Left colon (tissue), 2 donors: Measurements from ENCODE around the gene PGC. TPM values are rescaled to one million over a fixed set of nuclear protein-coding genes. Genes with fewer than 3 reads are reported as not detected.

Experiments
- ATAC-seq: fragments of 200-7000 bp; cut with Tn5 transposase; one replicate; pipeline ENCODE4 v1.9.1; 2020; ENCODE audit warnings: mild to moderate bottlenecking, moderate library complexity
- DNase-seq, 2 donors: peaks; one replicate each; pipeline ENCODE4 v3.0.0-alpha.2; 2020
- intact Hi-C, 2 donors: fragments of 100-400 bp; cut with DNase I in 1 of 2; cut with micrococcal nuclease in 1 of 2; formaldehyde crosslinking; loops; one replicate each; pipeline versions ENCODE4 v1.11.2 to v1.14.0; 2022; cut with DNase I, micrococcal nuclease
- total RNA-seq, 2 donors: library from RNA; stranded (reverse); fragmentation: NEBNext Ultra II Directional; extraction: Animal tissue kit (Norgen Biotek cat#: 25700); gene quantifications; one replicate each; pipeline ENCODE4 v1.2.1, GENCODE V29; 2021
- donor health status: DM: no; HTN: no; CAD: no.
- donor health status: DM: yes; HTN: yes; CAD: no.

PGC gene
- total RNA-seq, 2 donors from 2014 or later, result not detected

DNA sequence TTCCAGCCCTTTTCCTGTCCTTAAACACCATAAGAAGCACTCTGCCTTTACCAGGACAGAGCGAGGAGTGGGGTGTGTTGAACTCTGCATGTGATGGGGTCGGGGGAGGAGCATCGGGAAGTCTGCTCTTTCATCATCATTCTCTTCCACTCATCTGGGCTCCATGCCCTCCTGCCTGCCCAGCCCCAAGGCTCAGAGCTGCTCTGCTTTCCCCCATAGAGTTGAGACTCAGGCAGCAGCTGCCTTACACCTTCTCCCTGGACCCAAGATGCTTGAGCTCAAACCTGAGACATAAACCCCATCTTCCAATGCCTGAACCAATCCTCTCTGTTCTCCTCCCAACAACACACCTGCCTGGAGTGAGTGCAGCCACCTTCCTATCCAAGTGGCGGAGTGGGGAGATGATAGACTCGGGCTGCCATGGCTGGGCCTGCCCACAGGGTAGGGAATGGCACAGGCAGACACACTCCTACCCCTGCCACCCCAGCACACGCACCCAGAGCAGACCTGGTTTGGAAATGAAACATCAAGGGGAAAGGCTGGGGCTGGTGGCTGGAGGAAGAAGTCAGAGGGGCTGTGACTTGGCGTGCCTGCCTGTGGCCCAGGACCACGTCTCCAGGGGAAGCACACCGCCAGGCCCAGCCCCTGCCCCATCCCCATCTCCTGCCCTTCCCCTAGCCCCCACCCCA is 40.2 kb downstream of the PGC start:
- ATAC-seq (no peak), DNase-seq (no peak)
- intact Hi-C loops, result no loop called here

GRCh38 chr6:41705996-41706835 is 41.0 kb downstream of the PGC start:
- intact Hi-C loops, result no loop called here
- peak; percentile 74 for ATAC-seq

DNA sequence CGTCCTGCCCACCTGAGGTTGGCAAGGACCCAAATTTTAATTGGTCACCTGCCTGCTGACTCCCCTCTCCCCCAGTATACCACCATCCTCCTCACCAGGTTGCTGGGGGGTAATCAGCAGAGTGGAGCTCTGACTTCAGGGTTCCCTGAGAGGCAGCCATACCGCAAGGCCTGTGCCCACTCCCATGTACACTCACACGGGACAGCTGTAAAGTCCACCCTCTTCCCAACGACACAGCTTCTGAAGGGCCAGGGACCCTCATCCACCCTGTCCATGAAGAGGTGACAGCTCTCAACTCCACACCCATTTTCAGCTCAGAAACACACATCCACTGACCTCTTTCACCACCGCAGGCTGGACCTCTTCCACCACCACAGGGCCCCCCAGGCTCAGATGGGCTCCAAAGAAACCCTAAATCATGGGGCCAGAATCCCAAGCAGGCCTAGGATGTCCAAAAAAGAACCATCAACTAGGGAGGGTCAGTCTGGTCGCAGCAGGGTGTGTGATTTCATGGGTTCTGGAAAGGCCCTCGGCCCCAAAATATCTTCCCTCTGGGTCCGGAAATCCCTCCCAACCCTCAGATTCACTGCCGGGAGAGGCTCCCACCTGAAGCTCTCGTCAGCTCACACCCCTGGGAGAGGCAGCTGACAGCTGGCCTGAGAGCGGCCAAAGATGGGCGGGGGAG is 41.7 kb downstream of the PGC start:
- intact Hi-C loops, result no loop called here
- ATAC-seq (peak; percentile 7), DNase-seq (no peak)

More at GRCh38 chr6:41705996-41706835, 41.0 kb downstream of the PGC start:
- DNase-seq, result peak; percentile 82 to 84

- intact Hi-C loops, result no loop called here
- DNase-seq, result peak; percentile 36 to 64
- ATAC-seq, result peak; percentile 82
Measured at GRCh38 chr6:41704656-41705310, 42.4 kb downstream of the PGC start.

DNA sequence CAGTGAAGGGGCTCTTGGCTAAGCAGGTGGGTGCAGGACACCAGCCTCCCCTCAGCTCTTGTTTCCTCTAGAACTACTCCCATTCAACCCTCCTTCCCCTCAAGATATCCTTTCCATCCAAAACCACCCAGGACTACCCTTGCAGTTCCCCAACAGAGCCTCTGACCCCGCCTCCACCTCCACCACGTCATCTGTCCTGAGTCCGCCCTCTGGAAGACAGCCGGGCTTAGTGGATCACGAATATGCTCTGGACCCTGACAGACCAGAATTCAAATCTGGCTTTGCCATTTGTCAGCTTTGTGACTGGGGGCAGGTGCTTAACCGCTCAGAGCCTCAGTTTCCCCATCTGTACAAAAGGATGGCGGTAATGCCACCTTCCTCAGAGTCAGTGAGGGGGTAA is 43.2 kb downstream of the PGC start:
- ATAC-seq (no peak), DNase-seq (no peak)
- intact Hi-C loops, result no loop called here

- intact Hi-C loops, result no loop called here
- ATAC-seq (no peak), DNase-seq (no peak)
Measured at GRCh38 chr6:41702771-41703494, 44.3 kb downstream of the PGC start.

DNA sequence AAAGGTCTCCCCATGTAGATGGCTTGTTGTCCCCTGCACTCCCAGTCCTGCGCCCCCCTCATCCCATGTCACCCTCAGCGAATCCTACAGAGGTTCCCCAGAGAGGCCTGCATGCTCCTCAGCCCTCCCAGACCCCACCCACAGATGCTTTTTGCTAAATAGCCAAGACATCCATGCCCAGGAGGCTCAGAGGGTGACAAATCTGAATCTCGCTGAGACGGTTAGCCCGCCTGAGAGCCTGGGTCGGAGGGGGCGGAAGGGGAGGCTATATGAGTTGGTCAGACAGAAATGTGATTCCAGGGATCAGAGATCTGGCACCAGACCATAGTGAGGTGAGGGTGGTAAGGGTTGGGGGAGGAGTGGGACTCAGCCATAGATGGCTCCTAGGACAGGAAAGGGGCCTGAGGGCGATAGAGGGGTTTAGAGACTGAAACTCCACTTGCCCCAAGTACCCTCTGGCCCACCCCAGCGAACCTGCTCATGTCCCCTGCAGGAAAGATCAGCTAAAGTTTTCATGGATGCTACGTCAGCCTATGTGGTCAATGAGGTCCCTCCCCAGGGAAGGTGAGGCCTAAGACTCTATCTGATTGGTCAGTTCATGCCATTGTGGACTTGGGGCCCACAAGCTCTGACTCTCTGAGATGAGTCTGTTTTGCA is 45.0 kb downstream of the PGC start:
- ATAC-seq, result no peak
- intact Hi-C loops, result no loop called here
- DNase-seq, result no peak

DNA sequence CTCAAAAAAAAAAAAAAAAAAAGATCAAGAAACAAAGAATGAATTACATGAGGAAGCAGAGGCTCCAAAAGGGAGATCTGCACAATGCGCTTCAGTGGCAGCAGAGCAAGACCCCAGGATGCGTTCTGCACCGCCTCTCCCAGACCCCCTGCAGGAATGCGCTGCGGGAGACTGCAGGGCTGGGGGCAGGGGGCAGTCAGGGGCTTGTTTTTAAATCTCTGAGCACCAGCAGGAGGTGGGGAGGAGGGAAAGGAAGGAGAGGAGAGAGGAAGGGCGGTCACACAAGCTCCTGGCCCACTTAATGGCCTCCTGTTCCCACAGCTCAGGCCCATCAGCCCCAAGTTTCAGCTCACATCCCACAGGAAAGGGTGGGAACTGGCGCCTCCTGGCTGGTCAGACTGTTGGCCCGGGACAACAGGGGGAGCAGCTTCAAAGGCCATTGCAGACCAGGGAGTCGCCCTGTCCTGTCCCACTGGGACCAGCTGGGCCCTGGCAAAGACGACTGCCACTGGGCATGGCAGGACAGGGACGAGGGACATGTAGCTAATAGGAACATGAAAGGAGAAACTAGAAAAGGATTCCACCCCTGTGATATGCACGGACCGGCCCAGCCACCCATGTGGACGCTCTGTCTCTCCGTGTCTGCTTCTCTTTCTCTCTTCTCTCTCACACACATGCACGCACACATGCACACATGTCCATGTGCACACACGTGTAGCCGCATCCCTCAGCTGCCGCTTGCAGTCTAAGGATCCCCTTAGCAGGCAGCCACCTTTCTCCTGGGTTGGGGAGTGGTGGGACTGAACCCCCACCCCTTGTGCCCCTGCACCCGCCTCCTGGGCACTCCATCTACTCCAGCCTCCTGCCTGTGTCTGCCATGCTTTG is 46.5 kb downstream of the PGC start:
- DNase-seq, result no peak
- ATAC-seq, result no peak
- intact Hi-C loops, result no loop called here

DNA sequence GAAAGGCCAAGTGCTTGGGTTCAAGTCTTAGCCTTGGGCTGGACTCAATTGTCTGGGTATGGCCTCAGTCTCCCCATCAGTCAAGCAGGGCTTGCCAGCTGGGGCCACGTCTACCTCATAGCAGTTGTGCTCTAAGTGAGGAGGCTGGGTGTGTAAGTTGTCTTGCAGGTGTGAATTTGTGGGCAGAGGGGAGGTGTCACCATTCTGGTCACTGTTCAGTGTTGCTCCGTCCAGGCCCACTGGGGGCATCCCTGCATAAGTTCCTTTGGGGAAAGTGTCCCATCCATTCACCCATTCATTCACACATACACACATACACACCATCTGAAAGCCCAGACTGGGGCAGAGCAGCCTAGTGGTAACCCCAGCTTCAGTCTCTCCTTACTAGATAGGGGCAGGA is 48.1 kb downstream of the PGC start:
- intact Hi-C loops, result no loop called here
- DNase-seq, result no peak
- no peak for ATAC-seq

- intact Hi-C loops, result no loop called here
- no peak for ATAC-seq
- DNase-seq, result no peak
Measured at GRCh38 chr6:41697861-41698781, 49.1 kb downstream of the PGC start.

DNA sequence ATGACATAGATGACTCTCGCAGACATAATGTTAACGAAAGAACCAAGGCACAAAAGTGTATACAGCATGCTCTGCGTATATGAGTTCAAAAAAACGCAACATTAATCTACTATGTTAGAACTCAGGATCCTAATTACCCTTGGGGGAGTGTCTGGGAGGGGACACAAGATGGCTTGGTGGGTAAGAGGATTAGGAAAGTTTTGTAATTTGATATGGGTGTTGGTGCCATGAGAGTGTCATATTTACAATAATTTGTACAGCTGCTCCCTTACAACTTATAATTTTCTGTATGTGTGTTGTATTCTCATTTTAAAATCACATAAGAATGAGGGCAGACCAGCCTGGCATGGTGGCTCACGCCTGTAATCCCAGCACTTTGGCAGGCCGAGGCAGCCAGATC is 50.4 kb downstream of the PGC start:
- no peak for ATAC-seq
- no peak for DNase-seq
- intact Hi-C loops, result no loop called here

- intact Hi-C loops, result no loop called here
- DNase-seq, result no peak
- ATAC-seq, result no peak
Measured at GRCh38 chr6:41695825-41696224, 51.4 kb downstream of the PGC start.

- ATAC-seq (peak; percentile 22), DNase-seq (no peak)
- intact Hi-C loops, result no loop called here
Measured at GRCh38 chr6:41694815-41695526, 52.2 kb downstream of the PGC start.

- ATAC-seq, result peak; percentile 41
- DNase-seq, result no peak
- intact Hi-C loops, result no loop called here
Measured at GRCh38 chr6:41693281-41694240, 53.6 kb downstream of the PGC start.

DNA sequence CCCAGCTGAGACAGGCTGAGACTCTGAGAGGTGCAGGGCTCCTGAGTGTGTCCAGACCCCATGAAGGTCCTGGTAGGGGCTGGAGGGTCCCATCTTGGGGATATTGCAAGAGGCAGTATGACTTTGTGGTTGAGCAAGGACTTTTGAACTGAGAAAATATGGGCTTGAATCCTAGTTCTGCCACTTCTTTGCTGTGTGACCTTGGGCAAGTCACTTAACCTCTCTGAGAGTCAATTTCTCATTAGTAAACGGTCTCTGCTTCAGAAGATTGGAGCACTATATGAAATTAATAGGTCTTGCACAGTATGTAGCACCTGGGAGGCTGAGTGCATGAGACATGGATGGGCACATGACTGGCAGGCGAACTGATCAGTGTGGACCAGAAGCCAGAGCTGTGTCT is 54.5 kb downstream of the PGC start:
- no peak for ATAC-seq
- DNase-seq, result no peak
- intact Hi-C loops, result no loop called here
